ENCODE data around the gene ARHGAP8. TPM values are rescaled to one million over a fixed set of nuclear protein-coding genes. Genes with fewer than 3 reads are reported as not detected.

ARHGAP8 gene
- total RNA-seq, 2 experiments from 2014 or later = 2.2 to 2.9 TPM

DNA sequence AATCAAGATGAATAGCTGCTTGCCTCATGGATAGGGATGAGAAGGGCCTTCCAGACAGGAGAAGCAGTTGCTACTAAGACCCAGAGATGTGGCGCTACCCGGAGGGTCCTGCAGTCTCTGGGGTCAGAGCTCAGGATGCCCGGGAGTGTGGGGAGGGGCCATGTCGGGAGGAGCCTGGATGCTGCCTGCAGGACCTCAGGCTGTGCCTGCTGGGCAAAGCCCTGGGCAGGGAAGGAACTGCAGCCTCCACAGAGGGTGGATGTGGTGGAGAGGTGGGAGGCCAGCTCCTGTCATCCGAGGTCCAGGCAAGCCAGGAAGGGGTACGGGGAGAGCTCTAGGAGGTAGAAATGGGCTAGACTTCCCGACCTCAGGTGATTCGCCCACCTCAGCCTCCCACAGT lies 39.4 kb upstream of the ARHGAP8 start:
- no peak overlapping the region for H3K27ac Mint-ChIP-seq
- H3K36me3 Mint-ChIP-seq = no peaks in the 10 kb centered on the region
- ATAC-seq (ENCODE audit: low read depth) (no peak), DNase-seq (no peak)
- H3K27me3 Mint-ChIP-seq = no peaks in the 10 kb centered on the region
- no peak overlapping the region for H3K4me3 Mint-ChIP-seq
- no peaks in the 10 kb centered on the region for H3K9me3 Mint-ChIP-seq
- peaks cover 20% of the 10 kb centered on the region for H3K4me1 Mint-ChIP-seq
- POLR2A ChIA-PET = interaction anchor here (1.1 kb wide), 1 partner anchor 9 kb away, joined by 3 read pairs; no protein-coding TSS in a partner anchor

- no peaks in the 10 kb centered on the region for H3K27me3 Mint-ChIP-seq
- DNase-seq = no peak
- POLR2A ChIA-PET = interaction anchor here (1.0 kb wide), 1 partner anchor 534 kb away, joined by 3 read pairs; the partner anchor contains the start of gene PARVG
- H3K36me3 Mint-ChIP-seq = no peaks in the 10 kb centered on the region
- peaks cover 18% of the 10 kb centered on the region for H3K4me1 Mint-ChIP-seq
- no peaks in the 10 kb centered on the region for H3K9me3 Mint-ChIP-seq
- no peak for ATAC-seq (ENCODE audit: low read depth)
- no peak overlapping the region for H3K27ac Mint-ChIP-seq
- no peak overlapping the region for H3K4me3 Mint-ChIP-seq
Observed at GRCh38 chr22:44714703-44715350, 37.5 kb upstream of the ARHGAP8 start.

DNA sequence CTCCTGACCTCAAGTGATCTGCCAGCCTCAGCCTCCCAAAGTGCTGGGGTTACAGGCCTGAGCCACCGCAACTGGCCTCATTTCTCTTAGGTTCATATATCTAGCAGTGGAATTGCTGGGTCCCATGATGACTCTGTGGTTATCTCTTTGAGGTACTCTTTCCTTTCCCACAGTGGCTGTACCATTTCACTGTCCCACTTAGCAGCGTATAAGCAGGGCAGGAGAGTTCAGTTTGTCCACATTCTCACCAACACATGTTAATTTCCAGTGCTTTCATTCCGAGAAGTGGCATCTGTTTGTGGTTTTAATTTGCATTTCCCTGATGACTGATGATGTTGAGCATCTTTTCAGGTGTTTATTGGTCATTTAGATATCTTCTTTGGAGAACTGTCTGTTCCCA lies 34.0 kb upstream of the ARHGAP8 start:
- Mint-ChIP-seq H3K4me3 (no peak overlapping the region), H3K4me1 (peaks cover 6% of the 10 kb centered on the region), H3K27me3 (no peaks in the 10 kb centered on the region), H3K36me3 (no peaks in the 10 kb centered on the region), H3K9me3 (no peaks in the 10 kb centered on the region), H3K27ac (no peak overlapping the region)
- POLR2A ChIA-PET = interaction anchor here (0.6 to 1.3 kb wide), 2 partner anchors 10 to 1313 kb away, joined by 3 to 5 read pairs; no protein-coding TSS in a partner anchor
- DNase-seq (no peak), ATAC-seq (ENCODE audit: low read depth) (no peak)

GRCh38 chr22:44719586-44720368 lies 32.6 kb upstream of the ARHGAP8 start:
- H3K9me3 Mint-ChIP-seq = no peaks in the 10 kb centered on the region
- no peaks in the 10 kb centered on the region for H3K36me3 Mint-ChIP-seq
- H3K27me3 Mint-ChIP-seq = no peaks in the 10 kb centered on the region
- ATAC-seq (ENCODE audit: low read depth) (no peak), DNase-seq (no peak)
- POLR2A ChIA-PET = interaction anchor here (0.7 to 1.3 kb wide), 2 partner anchors 8 to 17 kb away, joined by 4 to 5 read pairs; no protein-coding TSS in a partner anchor
- H3K4me3 Mint-ChIP-seq = no peak overlapping the region
- no peak overlapping the region for H3K27ac Mint-ChIP-seq
- H3K4me1 Mint-ChIP-seq = peaks cover 5% of the 10 kb centered on the region

DNA sequence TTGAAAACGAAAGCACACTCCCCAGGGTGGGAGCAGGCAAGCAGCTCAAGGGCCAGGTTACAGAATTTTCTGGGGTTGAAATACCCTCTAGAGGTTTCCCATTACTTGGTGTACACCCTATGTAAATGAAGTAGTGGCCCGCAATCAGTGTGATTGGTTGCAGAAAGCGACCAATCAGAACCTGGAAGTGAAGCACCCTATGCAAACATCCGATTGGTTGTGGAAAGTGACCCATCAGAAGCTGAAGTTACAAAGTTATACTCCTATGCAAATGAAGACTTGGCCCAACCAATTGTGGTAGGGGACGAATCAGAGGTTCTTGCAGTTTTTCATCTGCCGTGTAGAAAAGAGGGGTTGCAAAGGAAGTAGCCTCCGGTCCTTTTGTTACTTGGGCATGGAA lies 31.2 kb upstream of the ARHGAP8 start:
- no peak overlapping the region for H3K4me3 Mint-ChIP-seq
- H3K9me3 Mint-ChIP-seq = no peaks in the 10 kb centered on the region
- H3K4me1 Mint-ChIP-seq = peaks cover 5% of the 10 kb centered on the region
- H3K36me3 Mint-ChIP-seq = no peaks in the 10 kb centered on the region
- no peaks in the 10 kb centered on the region for H3K27me3 Mint-ChIP-seq
- POLR2A ChIA-PET = no interaction called here
- DNase-seq (no peak), ATAC-seq (ENCODE audit: low read depth) (no peak)
- no peak overlapping the region for H3K27ac Mint-ChIP-seq

DNA sequence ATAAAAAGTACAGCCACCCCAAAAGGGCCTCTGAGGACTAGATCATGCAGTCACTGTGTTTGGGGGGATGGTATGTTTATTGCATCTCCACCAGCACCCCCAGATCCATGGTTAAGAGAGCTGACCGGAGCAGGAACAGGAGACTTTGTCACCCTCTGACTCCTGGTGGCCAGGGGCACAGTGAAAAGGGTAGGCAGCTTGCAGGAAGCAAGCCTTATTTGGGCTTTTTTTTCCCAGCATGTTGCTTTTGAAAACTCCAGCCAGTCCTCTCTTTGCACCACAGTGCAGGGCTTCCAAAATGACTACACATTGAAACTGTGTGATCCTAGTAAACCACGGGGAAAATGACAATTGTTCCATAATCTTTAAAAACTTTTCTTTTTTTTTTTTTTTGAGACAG lies 29.8 kb upstream of the ARHGAP8 start:
- H3K9me3 Mint-ChIP-seq = no peaks in the 10 kb centered on the region
- ATAC-seq (ENCODE audit: low read depth) (no peak), DNase-seq (no peak)
- POLR2A ChIA-PET = interaction anchor here (0.8 kb wide), 1 partner anchor 14 kb away, joined by 3 read pairs; no protein-coding TSS in a partner anchor
- H3K27me3 Mint-ChIP-seq = no peaks in the 10 kb centered on the region
- H3K4me3 Mint-ChIP-seq = no peak overlapping the region
- H3K4me1 Mint-ChIP-seq = peaks cover 5% of the 10 kb centered on the region
- peaks cover under 1% of the 10 kb centered on the region for H3K36me3 Mint-ChIP-seq
- H3K27ac Mint-ChIP-seq = no peak overlapping the region

GRCh38 chr22:44723801-44724200 lies 28.6 kb upstream of the ARHGAP8 start:
- peaks cover 2% of the 10 kb centered on the region for H3K36me3 Mint-ChIP-seq
- no peak for DNase-seq
- no peaks in the 10 kb centered on the region for H3K27me3 Mint-ChIP-seq
- H3K27ac Mint-ChIP-seq = no peak overlapping the region
- peaks cover 4% of the 10 kb centered on the region for H3K4me1 Mint-ChIP-seq
- H3K9me3 Mint-ChIP-seq = no peaks in the 10 kb centered on the region
- H3K4me3 Mint-ChIP-seq = no peak overlapping the region
- ATAC-seq (ENCODE audit: low read depth) = no peak
- POLR2A ChIA-PET = no interaction called here

- H3K27me3 Mint-ChIP-seq = no peaks in the 10 kb centered on the region
- peak overlapping the region; percentile 12 for H3K27ac Mint-ChIP-seq
- H3K9me3 Mint-ChIP-seq = no peaks in the 10 kb centered on the region
- H3K4me3 Mint-ChIP-seq = no peak overlapping the region
- ATAC-seq (ENCODE audit: low read depth) (no peak), DNase-seq (no peak)
- peaks cover 9% of the 10 kb centered on the region for H3K4me1 Mint-ChIP-seq
- peaks cover 2% of the 10 kb centered on the region for H3K36me3 Mint-ChIP-seq
- POLR2A ChIA-PET = no interaction called here
Observed at GRCh38 chr22:44724416-44724815, 28.0 kb upstream of the ARHGAP8 start.

DNA sequence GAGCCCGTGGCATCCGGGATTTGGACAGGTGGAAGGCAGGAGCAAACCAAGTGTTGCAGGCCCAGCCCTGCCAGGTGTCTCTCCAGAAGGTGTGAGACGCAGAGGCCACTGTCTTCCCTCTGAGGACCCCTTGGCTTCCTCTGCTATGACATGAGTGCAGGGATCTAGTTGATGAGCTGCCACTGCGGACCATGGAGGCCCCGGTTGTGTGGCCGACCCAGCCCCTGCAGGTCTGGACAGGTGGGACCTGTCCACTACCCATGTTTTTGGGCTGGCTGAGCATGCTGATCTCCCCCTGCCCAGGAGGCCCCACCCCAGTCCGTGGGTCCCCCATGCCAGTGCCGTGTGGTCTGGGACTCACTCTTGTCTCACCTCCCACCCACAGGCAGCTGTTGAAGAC lies 27.5 kb upstream of the ARHGAP8 start:
- H3K27ac Mint-ChIP-seq = no peak overlapping the region
- ATAC-seq (ENCODE audit: low read depth) = no peak
- no peaks in the 10 kb centered on the region for H3K27me3 Mint-ChIP-seq
- H3K4me3 Mint-ChIP-seq = no peak overlapping the region
- DNase-seq = peak; percentile 23
- no peaks in the 10 kb centered on the region for H3K9me3 Mint-ChIP-seq
- peaks cover 2% of the 10 kb centered on the region for H3K36me3 Mint-ChIP-seq
- peaks cover 12% of the 10 kb centered on the region for H3K4me1 Mint-ChIP-seq
- POLR2A ChIA-PET = no interaction called here

DNA sequence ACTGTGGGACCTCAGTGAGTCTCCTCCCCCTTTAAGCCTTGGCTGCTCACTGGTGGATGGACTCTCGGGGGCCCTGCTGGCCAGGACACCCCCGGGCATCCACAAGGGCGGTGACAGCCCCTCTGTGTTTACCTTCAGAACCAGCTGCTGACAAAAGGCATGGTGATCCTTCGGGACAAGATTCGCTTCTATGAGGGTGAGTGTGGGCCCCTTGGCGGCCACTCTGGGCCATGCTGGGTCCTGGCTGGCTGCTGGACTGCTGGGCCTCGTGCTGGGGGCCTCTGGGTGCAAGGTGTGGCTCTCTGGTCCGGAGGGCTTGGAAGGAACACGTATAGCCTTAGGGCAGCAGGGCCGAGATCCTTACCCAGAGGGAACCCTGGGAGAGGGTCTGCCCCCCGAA lies 25.9 kb upstream of the ARHGAP8 start:
- Mint-ChIP-seq H3K27ac (no peak overlapping the region), H3K27me3 (no peaks in the 10 kb centered on the region), H3K4me1 (peaks cover 12% of the 10 kb centered on the region), H3K9me3 (no peaks in the 10 kb centered on the region), H3K36me3 (peaks cover 2% of the 10 kb centered on the region), H3K4me3 (no peak overlapping the region)
- ATAC-seq (ENCODE audit: low read depth) = no peak
- POLR2A ChIA-PET = no interaction called here
- DNase-seq = no peak

- Mint-ChIP-seq H3K27me3 (no peaks in the 10 kb centered on the region), H3K4me1 (peaks cover 12% of the 10 kb centered on the region), H3K27ac (no peak overlapping the region), H3K36me3 (peaks cover 2% of the 10 kb centered on the region), H3K4me3 (no peak overlapping the region), H3K9me3 (no peaks in the 10 kb centered on the region)
- POLR2A ChIA-PET = interaction anchor here (1.7 kb wide), 1 partner anchor 8 kb away, joined by 5 read pairs; no protein-coding TSS in a partner anchor
- ATAC-seq (ENCODE audit: low read depth) (no peak), DNase-seq (peak; percentile 24)
Observed at GRCh38 chr22:44727148-44727547, 25.2 kb upstream of the ARHGAP8 start.

DNA sequence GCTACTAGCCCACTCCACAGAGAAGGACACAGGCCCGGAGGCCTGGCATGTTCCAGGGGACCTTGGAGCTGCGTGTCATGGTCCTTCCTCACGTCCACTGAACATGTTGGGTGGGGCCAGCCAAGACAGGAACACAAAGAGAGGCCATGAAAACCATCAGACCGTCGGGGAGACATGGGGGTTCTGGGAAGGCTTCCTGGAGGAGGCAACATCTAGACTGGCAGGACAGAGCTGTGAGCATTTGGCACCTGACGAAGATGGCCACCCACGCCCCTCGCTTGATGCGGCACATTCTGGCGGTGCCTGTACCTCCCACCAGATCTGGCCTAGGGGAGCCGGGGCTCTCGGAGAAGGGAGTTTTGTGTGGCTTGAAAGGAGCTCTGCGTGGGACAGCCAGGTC lies 24.7 kb upstream of the ARHGAP8 start:
- Mint-ChIP-seq H3K4me3 (no peak overlapping the region), H3K27me3 (no peaks in the 10 kb centered on the region), H3K9me3 (peaks cover under 1% of the 10 kb centered on the region), H3K4me1 (peaks cover 12% of the 10 kb centered on the region), H3K36me3 (peaks cover 4% of the 10 kb centered on the region), H3K27ac (no peak overlapping the region)
- ATAC-seq (ENCODE audit: low read depth) = no peak
- DNase-seq = peak; percentile 23
- POLR2A ChIA-PET = interaction anchor here (1.7 kb wide), 1 partner anchor 9 kb away, joined by 5 read pairs; no protein-coding TSS in a partner anchor

- POLR2A ChIA-PET = interaction anchor here (0.6 to 1.7 kb wide), 3 partner anchors 10 to 547 kb away, joined by 3 to 5 read pairs (median 4); partner anchors contain the start of gene PRR5
- ATAC-seq (ENCODE audit: low read depth) = no peak
Observed at GRCh38 chr22:44728761-44729324, 23.5 kb upstream of the ARHGAP8 start.

More at GRCh38 chr22:44728761-44729324, 23.5 kb upstream of the ARHGAP8 start:
- H3K4me3 Mint-ChIP-seq = peak overlapping the region; percentile 44
- H3K36me3 Mint-ChIP-seq = peaks cover 4% of the 10 kb centered on the region
- DNase-seq = peak; percentile 31
- peaks cover 2% of the 10 kb centered on the region for H3K9me3 Mint-ChIP-seq
- H3K27ac Mint-ChIP-seq = peak overlapping the region; percentile 49
- H3K4me1 Mint-ChIP-seq = peaks cover 10% of the 10 kb centered on the region
- no peaks in the 10 kb centered on the region for H3K27me3 Mint-ChIP-seq
